AG09309 (cell line): ENCODE data around the gene HNMT.

Experiments used
- DNase-seq: peaks from one replicate; pipeline ENCODE4 v3.0.0-alpha.2; 2010; ENCODE audit warnings: low read depth
- H3K4me3 ChIP-seq: 2 replicates; pipeline ENCODE4 v1.5.1; 2011; ENCODE audit warnings: mild to moderate bottlenecking, low read depth, low read length, moderate library complexity; ENCODE audit not compliant: control insufficient read depth
- TF ChIP-seq, protein P1 (sequence below): IDR thresholded peaks from 2 replicates; pipeline ENCODE4 v1.5.1; 2011; ENCODE audit warnings: mild to moderate bottlenecking, low read depth, low read length, inconsistent platforms; ENCODE audit not compliant: insufficient read depth, control insufficient read depth; ENCODE audit errors: missing control alignments

HNMT gene

GRCh38 chr2:138009622-138010021 is 45.3 kb downstream of the HNMT start:
- TF ChIP-seq, protein P1, sequence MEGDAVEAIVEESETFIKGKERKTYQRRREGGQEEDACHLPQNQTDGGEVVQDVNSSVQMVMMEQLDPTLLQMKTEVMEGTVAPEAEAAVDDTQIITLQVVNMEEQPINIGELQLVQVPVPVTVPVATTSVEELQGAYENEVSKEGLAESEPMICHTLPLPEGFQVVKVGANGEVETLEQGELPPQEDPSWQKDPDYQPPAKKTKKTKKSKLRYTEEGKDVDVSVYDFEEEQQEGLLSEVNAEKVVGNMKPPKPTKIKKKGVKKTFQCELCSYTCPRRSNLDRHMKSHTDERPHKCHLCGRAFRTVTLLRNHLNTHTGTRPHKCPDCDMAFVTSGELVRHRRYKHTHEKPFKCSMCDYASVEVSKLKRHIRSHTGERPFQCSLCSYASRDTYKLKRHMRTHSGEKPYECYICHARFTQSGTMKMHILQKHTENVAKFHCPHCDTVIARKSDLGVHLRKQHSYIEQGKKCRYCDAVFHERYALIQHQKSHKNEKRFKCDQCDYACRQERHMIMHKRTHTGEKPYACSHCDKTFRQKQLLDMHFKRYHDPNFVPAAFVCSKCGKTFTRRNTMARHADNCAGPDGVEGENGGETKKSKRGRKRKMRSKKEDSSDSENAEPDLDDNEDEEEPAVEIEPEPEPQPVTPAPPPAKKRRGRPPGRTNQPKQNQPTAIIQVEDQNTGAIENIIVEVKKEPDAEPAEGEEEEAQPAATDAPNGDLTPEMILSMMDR = no peak
- DNase-seq = no peak
- no peak overlapping the region for H3K4me3 ChIP-seq

DNA sequence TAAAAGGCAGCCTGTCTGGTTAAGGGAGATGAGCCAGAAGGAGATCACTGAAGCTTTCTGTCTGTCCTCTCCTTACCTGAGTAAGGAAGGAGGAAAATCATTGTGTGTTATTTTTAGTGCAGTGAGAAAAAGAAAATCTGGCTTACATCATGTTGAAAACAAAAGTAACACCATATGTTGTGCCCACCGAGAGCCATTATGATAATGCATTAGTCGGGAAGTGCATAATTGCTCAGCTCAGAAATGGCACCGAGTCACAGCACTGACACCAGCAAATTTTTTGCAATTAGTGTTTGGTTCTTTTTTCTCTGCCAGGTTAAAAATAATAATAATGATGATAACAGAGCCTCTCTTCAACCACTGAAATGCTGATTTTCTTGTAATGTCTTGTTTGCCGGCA is 46.6 kb downstream of the HNMT start:
- H3K4me3 ChIP-seq = no peak overlapping the region
- DNase-seq = no peak
- TF ChIP-seq, protein P1 = no peak

DNA sequence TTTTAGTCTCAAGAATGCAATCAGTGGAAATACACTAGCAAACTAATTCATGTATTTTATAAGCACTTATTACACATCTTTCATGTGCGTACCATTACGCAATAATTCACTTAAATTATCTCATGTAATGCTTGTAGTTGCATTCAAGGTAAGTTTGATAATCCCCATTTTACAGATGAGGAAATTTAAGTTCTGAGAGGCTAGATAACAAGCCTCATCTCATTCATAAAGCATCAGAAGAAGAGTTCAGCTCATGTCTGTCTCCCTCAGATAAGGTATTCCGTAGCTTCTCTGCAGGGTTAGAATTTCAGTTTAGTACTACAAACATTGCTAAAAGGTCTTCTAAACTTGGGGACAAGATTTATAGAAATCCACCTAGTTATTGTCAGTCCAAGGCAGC is 47.8 kb downstream of the HNMT start:
- DNase-seq = no peak
- TF ChIP-seq, protein P1 = no peak
- H3K4me3 ChIP-seq = no peak overlapping the region

DNA sequence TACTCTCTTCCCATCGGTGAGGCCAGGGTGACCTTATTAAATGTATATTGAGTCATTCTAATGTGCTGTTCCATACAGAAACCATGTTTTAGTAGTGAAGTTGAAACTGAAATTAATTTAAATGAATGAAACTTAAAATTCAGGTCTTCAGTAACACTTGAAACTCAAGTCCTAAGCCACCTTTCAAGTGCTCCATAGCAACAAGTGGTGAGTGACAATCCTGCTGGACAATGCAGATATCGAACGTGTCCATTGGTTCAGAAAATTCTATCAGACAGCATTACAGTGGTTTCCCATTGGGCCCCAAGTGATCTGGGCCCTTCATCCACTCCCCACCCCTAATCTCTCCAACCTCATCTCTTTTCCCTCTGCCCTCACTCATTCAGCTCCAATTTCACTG is 48.7 kb downstream of the HNMT start:
- no peak overlapping the region for H3K4me3 ChIP-seq
- DNase-seq = no peak
- TF ChIP-seq, protein P1 = no peak

- no peak overlapping the region for H3K4me3 ChIP-seq
- no peak for DNase-seq
- TF ChIP-seq, protein P1 = no peak
Measured at GRCh38 chr2:138013639-138014038, 49.4 kb downstream of the HNMT start.

GRCh38 chr2:138015494-138015893 is 51.2 kb downstream of the HNMT start:
- DNase-seq = no peak
- no peak overlapping the region for H3K4me3 ChIP-seq
- TF ChIP-seq, protein P1 = no peak
